Kidney glomerular epithelial cell (primary cell): Measurements from ENCODE around the gene DPM1.

Experiments used
- DNase-seq: peaks from one replicate; lab custom pipeline; 2025; lab: John Stamatoyannopoulos, UW

Gene DPM1

DNA sequence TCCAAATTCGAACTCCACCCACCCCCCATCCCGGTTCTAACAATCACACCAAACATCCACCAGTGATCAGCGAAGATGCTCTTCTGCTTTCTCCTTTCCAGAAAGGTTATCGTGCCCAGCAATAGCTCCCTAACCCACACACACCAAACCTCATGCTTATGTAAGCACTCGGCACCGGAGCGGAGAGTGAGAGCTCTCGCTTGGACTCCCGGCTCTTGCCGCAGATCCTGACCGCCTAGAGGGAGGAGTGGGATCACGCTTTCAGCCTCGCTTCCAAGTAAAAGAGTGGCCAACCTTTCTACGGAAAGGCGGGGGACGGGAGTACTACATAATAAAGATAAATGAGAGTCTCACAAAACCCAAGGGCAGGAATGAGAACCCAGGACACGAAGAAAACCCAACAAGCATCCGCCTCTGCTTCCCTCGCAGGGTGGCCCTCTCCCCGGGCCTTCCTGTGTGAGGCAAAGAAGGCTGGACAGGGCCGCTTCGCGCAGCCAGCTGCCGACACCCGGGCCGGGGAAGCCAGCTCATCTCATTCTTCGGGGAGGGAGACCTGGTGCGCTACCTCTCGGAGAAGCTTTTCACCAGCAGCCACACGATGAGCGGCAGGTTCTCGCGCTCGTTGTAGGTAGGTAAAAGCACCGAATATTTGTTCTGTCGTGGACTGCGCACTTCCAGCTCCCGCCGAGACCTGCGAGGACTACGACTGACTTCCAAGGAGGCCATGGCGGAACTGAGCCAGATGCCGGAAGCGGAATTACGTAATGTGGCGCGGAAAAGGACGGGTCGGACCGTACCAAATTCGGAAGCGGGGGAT, at the start of gene DPM1:
DPM1 (minus strand) TSS at position 735 of the 817 bp plus-strand sequence; CDS start at position 726, 9 bp downstream.
- DNase-seq: peak; percentile 42

- no peak for DNase-seq
Observed at GRCh38 chr20:51005214-51005613, 46.9 kb upstream of the DPM1 start.

GRCh38 chr20:51004781-51005180, 46.4 kb upstream of the DPM1 start:
- DNase-seq: no peak

DNA sequence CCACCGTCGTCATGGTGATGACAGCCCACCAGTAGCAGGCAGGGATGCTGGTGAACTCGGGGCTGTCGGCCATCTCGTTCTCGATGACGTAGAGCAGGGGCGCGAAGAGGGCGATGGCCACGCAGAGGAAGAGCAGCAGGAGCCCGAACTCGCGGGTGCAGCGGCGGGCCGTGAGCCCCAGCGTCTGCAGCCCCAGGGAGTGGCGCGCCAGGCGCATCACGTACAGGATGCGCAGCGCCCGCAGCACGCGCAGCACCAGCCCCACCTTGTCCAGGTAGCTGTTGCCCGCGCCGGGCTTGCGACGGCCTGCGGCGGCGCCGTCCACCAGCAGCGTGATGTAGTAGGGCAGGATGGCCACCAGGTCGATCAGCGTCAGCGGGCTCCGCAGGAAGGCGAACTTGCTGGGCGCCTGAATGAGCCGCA, 46.0 kb upstream of the DPM1 start:
- DNase-seq: no peak

GRCh38 chr20:51003753-51004152, 45.4 kb upstream of the DPM1 start:
- no peak for DNase-seq

- no peak for DNase-seq
Observed at GRCh38 chr20:51002633-51003032, 44.3 kb upstream of the DPM1 start.

- DNase-seq: no peak
Observed at GRCh38 chr20:51001430-51002265, 43.3 kb upstream of the DPM1 start.

DNA sequence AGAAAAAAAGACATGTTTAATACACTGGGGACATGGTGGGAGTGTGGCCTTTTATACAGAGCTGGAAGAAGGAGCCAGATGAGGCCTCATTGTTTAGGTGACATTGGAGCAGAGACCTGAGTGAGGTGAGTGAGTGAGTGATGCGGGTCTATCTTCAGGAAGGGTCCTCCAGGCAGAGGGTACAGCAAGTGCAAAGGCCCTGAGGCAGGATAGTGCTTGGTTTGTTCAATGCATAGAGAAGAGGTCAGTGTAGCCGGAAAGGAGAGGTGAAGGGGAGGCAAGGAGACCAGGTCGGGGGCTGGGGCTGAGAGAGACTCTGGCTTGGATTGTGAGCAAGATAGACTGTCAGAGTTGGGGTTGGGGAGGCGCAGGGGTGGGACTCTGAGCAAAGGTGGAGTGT, 41.0 kb upstream of the DPM1 start:
- no peak for DNase-seq

- peak; percentile 2 for DNase-seq
Observed at GRCh38 chr20:50996901-50997865, 38.9 kb upstream of the DPM1 start.

DNA sequence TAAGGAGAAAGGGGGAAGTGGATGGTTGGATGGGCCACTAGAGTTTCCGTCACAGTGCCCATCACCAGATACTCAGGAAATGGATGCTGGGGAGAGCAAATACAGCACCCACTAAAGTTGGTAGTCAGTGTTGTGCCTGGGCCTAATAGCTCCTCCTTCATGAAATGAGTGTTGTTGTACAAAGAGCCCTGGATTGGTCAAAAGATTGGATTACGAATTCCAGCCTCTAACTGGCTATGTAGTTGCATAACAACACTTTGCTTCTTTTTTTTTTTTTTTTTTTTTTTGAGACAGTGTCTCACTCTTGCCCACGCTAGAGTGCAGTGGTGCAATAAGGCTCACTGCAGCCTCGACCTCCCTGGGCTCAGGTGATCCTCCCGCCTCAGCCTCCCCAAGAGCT, 37.2 kb upstream of the DPM1 start:
- DNase-seq: no peak

GRCh38 chr20:50993876-50994275, 35.5 kb upstream of the DPM1 start:
- no peak for DNase-seq

- DNase-seq: peak; percentile 15
Observed at GRCh38 chr20:50992733-50993457, 34.6 kb upstream of the DPM1 start.

- DNase-seq: no peak
Observed at GRCh38 chr20:50992336-50992732, 34.0 kb upstream of the DPM1 start.

DNA sequence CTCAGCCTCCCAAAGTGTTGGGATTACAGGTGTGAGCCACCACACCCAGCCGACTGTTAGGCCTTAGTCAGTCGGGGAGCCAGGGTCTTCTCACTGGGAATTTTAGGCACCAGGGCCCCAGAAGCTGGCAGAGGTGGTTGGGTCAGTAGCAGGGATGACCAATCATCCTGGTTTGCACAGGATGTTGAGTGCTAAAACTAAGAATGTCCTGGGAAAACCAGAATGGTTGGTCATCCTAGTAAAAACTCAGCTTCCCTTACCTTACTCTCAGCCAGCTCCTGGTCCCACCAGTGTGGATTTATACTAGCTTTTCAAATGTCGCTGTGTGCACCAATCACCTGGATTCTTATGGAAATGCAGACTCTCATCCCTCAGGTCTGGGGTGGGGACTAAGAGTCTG, 32.7 kb upstream of the DPM1 start:
- no peak for DNase-seq

DNA sequence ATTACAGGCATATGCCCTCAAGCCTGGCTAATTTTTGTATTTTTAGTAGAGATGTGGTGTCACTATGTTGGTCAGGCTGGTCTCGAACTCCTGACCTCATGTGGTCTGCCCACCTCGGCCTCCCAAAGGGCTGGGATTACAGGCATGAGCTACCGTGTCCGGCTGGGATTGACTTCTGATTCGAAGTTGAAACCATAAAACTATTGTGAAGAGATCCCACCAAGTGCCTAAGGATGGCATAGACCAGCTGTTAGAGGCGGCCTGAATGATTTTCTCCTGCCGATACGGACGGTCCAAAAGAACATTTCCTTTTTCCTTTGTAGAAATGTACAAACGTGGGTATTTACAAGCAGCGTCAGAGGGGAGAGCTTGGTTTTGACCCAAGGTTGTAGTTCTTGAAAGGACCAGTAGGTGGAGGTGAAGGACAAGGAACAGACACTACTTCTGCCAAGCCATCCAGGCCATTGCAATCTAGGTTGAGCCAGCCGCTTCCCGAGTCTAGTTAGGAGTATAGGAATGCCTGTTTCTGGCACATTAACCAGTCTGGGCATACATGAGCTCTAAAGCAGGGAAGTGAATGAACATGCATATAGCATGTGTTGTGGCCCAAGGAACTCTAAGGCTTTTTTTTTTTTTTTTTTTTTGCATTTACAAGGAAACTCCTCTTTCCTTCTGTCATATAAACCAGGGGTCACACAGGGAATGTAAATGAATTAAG, 29.3 kb upstream of the DPM1 start:
- DNase-seq: peak; percentile 85

- DNase-seq: no peak
Observed at GRCh38 chr20:50983321-50983720, 25.0 kb upstream of the DPM1 start.

- no peak for DNase-seq
Observed at GRCh38 chr20:50982363-50982762, 24.0 kb upstream of the DPM1 start.

- DNase-seq: no peak
Observed at GRCh38 chr20:50981714-50982048, 23.3 kb upstream of the DPM1 start.

- DNase-seq: peak; percentile 31
Observed at GRCh38 chr20:50980851-50981713, 22.8 kb upstream of the DPM1 start.
